Right lung (tissue), 5 donors: Measurements from ENCODE around the gene MB21D2. TPM values are rescaled to one million over a fixed set of nuclear protein-coding genes. Genes with fewer than 3 reads are reported as not detected.

Experiments
- DNase-seq, 2 donors: peaks; one replicate each; pipeline ENCODE4 v3.0.0-alpha.2; 2013
- polyA plus RNA-seq, 5 donors: library from polyadenylated mRNA; unstranded; fragments of 120-200 nt; gene quantifications; one replicate each; pipeline versions ENCODE4 v1.2.1 to v1.2.3, GENCODE V29; 2013; ENCODE audit warnings: inconsistent platforms in 1 of 5, low replicate concordance in 1 of 5; ENCODE audit not compliant: insufficient read length in 5 of 5, insufficient read depth in 1 of 5

Gene MB21D2
- polyA plus RNA-seq, 5 donors = 5.2 to 6.7 (median 6.6) TPM

- no peak for DNase-seq
Measured at GRCh38 chr3:192835818-192836815, 81.5 kb downstream of the MB21D2 start.

DNA sequence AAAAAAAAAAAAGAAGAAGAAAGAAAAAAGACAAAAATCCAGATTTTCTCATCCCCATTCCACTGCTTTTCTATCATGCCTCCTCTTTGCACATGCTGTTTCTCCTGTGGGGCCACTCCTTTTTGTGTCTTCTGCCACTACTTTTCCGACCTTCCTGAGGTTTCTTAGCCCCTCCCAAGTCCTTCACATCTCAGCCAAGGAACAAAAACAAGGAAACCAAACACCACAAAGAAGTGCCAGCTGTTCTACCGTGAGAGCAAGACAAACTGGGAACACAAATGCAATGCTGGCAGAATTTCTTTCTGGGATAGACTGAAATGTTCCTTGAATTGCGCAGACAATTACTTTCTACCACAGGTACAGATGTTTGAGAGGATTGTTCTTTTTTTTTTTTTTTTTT lies 83.2 kb downstream of the MB21D2 start:
- DNase-seq = no peak

DNA sequence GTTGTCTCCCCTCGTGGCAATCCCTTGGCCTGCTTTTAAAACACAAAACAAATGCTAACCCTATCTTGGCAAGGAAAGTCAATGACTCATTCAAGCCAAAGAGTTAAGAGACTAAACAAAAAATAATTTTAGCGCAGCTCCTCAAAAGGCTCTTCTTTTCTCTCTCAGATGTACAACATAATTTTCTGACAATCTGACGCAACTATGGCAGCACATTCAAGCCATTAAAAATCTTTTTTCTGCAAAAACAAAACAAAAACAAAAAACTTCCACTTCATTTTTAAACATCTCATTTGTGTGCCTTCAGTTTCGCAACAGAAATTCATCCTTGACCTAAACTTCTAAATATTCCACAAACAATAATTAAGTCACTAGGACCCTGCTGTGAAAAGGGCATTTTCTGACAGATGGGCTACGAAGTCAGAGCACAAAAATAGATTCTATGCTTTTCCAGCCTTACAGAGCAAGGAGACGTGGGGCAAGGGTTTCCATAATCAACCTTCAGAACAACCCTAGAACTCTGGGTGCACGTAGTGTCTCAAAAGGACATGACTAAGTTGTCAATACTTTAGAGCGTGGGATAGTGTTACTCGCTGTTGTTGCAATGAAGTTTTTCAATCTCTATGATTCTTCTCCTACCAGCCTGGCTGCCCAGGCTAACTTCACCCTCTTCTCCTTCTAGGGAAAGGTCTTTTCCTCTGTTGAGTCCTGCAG lies 84.3 kb downstream of the MB21D2 start:
- peak; percentile 61 to 70 for DNase-seq

DNA sequence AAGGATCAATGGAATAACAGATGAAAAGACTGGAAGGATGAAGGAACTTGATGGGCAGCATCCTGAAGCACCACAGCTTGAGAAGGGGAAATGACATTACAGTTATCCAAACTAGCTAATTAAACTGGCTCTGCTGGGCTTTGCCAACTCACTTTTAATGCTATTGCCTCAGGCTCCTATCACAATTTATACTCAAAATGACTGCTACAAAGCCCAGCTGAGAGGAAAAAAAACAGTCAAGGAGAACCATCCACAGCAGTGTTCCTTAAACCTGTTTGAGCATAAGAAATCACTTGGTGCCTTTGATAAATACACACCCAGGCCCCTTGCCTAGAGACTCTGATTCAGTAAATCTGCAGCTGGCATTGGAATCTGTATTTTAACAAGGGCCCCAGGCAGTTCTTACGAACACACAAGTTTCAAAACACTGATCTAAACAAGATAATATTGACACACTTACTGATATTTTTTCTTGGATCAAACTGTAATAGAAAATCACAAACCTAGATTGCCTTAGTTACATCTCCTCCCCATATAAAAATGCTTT lies 85.8 kb downstream of the MB21D2 start:
- no peak for DNase-seq

GRCh38 chr3:192831111-192831644 lies 86.5 kb downstream of the MB21D2 start:
- no peak for DNase-seq

- DNase-seq = no peak
Measured at GRCh38 chr3:192830291-192831110, 87.2 kb downstream of the MB21D2 start.

DNA sequence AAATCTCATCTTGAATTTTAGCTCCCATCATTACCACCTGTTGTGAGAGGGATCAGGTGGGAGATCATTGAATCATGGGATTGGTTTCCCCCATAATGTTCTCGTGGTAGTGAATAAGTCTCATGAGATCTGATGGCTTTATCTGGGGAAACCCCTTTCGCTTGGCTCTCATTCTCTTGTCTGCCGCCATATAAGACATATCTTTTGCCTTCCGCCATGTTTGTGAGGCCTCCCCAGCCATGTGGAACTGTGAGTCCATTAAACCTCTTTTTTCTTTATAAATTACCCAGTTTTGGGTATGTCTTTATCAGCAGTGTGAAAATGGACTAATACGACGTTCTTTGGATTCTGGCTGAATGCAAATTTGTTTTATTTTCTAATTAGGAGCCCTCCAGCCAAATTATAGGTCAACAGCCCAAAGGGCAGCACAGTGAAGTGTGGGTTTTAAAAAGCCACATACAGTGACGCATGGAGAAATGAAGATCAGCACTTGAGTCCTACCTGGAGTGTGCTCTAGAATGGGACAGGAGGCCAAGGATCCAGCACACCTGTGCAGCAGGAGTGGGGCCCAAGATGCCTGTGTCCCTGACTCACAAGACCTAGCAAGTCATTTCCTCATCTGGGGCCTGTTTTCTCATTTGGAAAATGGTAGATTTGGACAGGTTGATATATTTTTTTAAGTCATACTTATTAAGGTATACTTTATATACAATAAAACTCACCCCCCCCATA lies 89.6 kb downstream of the MB21D2 start:
- DNase-seq = no peak

GRCh38 chr3:192827208-192827607 lies 90.4 kb downstream of the MB21D2 start:
- no peak for DNase-seq

- no peak for DNase-seq
Measured at GRCh38 chr3:192826214-192827006, 91.2 kb downstream of the MB21D2 start.

- DNase-seq = peak; percentile 51 to 54
Measured at GRCh38 chr3:192825657-192826200, 91.9 kb downstream of the MB21D2 start.

DNA sequence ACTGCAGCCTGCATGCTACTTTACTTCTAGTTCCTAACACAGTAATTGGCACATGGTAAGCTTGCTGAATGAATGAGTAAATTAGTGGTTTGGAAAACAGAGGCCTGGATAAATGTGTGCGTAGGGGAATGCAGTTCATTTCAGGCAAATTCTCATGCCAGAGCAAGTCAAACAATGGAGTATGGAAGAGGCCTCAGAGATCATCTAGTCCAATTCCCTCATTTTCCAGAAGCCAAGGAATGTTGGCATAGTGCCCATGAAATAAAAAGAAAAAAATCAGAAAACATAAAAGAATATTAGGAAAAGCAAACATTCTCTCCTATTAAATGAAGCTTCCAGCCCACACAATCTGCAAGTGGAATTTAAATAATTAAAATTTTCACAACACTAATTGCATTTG lies 92.4 kb downstream of the MB21D2 start:
- no peak for DNase-seq

DNA sequence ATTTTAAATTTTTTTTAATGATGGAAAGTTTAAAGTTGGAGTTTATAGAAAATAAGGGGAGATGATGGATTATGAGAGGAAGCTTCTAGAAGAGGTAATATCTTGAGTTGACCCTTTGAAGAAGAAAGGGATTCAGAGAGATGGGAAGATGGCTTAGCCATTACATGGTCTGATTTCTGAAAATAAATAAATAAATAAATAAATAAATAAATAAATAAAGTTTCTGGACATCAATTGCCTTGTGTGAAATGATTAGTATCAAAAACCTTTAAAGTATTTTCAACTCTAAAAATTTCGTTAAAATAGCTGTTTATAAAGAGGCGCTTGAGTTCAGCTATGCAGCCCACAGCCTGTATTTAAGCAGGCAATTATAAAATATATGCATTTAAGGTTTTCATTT lies 93.3 kb downstream of the MB21D2 start:
- DNase-seq = no peak

DNA sequence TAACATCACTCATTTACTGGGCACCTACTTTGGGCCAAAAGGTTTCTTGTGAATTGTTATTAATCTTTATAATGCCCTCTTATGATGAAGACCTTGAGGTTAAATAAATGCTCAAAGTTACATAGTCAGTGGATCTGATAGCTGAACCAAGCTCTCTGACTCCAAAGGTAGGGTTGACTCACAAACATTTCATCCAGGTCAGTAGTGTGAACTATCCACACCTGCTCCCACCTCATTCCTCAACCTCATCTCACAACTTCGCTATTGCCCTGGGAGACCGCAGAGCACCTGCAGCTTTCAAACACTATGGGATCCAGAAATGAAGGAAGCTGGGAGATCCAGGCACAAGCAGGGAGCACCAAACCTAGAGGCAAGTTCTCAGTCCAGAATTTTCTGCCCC lies 96.5 kb downstream of the MB21D2 start:
- no peak for DNase-seq

GRCh38 chr3:192820161-192820560 lies 97.5 kb downstream of the MB21D2 start:
- DNase-seq = no peak

- no peak for DNase-seq
Measured at GRCh38 chr3:192819001-192819569, 98.6 kb downstream of the MB21D2 start.

DNA sequence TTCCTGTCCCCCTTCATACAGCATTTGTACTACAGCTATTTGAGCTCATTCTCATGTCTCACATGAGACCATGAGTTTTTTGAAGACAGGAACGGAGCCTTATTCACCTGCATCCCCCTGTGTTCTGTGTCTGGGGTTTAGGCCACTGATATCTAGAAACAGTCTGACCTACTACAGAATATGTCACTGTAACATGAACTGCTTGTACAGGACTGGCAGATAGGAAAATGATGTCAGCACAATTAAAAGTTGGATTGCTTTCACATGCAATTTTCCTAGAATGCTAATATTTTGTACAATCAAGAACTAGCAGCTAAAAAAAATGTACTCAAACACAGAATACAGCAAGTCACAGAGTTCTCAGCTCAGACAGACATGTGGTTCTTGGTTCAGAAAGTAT lies 99.5 kb downstream of the MB21D2 start:
- DNase-seq = no peak

DNA sequence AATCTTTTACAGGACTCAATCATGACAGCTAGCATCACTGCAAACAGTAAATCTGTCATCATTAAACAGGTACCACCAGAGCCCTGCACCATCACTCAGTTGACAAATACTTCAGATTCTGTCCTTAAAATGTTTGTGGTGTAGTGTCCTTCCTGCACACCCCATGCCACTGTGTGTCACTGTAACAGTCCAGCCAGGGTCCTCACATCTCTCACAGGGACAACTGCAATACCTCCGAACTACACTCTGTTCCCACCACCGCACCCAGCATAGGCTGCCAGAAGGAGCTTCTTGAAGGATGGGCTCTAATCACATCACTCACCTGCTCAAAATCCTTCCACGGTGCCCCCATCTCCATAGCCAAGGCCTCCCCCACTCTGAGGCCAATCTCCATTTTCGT lies 100.2 kb downstream of the MB21D2 start:
- DNase-seq = no peak

- no peak for DNase-seq
Measured at GRCh38 chr3:192817053-192817452, 100.6 kb downstream of the MB21D2 start.

DNA sequence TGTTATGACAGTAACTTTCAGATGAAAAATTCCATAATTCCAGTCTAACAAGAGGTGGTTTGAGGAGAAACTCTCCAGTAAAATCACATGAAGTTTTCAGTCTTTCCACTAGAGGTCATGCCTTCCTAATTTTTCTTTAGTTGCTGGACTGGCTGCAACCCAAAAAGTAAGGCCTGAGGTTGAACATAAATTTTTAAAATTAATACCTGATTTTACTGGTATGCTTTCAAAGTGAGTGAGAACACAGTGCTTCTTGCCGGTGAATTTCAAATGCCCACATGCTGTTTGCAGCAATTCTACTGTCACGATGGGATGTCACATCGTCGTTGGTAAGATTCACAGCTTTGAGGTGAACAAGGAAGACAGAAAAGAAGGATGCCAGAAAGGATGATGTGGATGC lies 101.3 kb downstream of the MB21D2 start:
- peak in 1 of 2 donors; percentile 52 for DNase-seq
